Thoracic aorta (tissue), 2 donors: ENCODE measurements around the gene SAMD4A. TPM values are rescaled to one million over a fixed set of nuclear protein-coding genes. Genes with fewer than 3 reads are reported as not detected.

Experiments used
- ATAC-seq: fragments of 150-250 bp; one replicate; pipeline ENCODE4 v1.8.0; 2017; ENCODE audit warnings: low read depth; ENCODE audit not compliant: insufficient number of reproducible peaks, low FRiP score
- DNase-seq: peaks from one replicate; pipeline ENCODE4 v3.0.0-alpha.2; 2020; ENCODE audit warnings: low spot score
- H3K27ac ChIP-seq, 2 donors: fragments of 200-600 bp; sonication (generic); 1 replicate in 1 of 2; 2 replicates in 1 of 2; pipeline ENCODE4 v1.5.1; 2016; ENCODE audit warnings: mild to moderate bottlenecking in 2 of 2, moderate library complexity in 2 of 2
- H3K27me3 ChIP-seq: fragments of 200-600 bp; sonication (generic); replicated peaks from 2 replicates; pipeline ENCODE4 v1.6.0; 2016; ENCODE audit warnings: mild to moderate bottlenecking; ENCODE audit not compliant: insufficient read depth
- H3K36me3 ChIP-seq: fragments of 200-600 bp; sonication (generic); one replicate; pipeline ENCODE4 v1.5.1; 2016
- H3K4me1 ChIP-seq, 2 donors: fragments of 200-600 bp; sonication (generic); 1 replicate in 1 of 2; 2 replicates in 1 of 2; pipeline versions ENCODE4 v1.5.1 to v1.6.0; 2016; ENCODE audit warnings: low read depth in 2 of 2, mild to moderate bottlenecking in 1 of 2; ENCODE audit not compliant: control insufficient read depth in 1 of 2
- H3K4me3 ChIP-seq: fragments of 200-600 bp; sonication (generic); 2 replicates; pipeline ENCODE4 v1.5.1; 2016; ENCODE audit warnings: mild to moderate bottlenecking
- H3K9me3 ChIP-seq: fragments of 200-600 bp; sonication (generic); 2 replicates; pipeline ENCODE4 v1.5.1; 2016
- CTCF ChIP-seq: fragments of 200-600 bp; sonication (generic); IDR thresholded peaks from one replicate; pipeline ENCODE4 v1.5.1; 2019; ENCODE audit warnings: antibody characterized with exemption
- total RNA-seq, 2 donors: library from RNA; depleted of rRNA; stranded (reverse); fragments of >200 nt; gene quantifications; one replicate each; pipeline versions ENCODE4 v1.1.0 to v1.2.3, GENCODE V29; 2016

The SAMD4A gene
- total RNA-seq, 2 donors from 2014 or later, result 142 to 172 TPM

GRCh38 chr14:54582334-54582733, 15.4 kb downstream of the SAMD4A start:
- ATAC-seq, result no peak
- Histone ChIP-seq H3K27me3 (no peaks in the 10 kb centered on the region), H3K4me1 (peaks cover 3 to 50% of the 10 kb centered on the region in 2 donors), H3K9me3 (no peaks in the 10 kb centered on the region), H3K27ac (no peak overlapping the region), H3K36me3 (no peaks in the 10 kb centered on the region), H3K4me3 (no peak overlapping the region)
- DNase-seq, result no peak
- no peak for TF ChIP-seq CTCF

GRCh38 chr14:54584097-54584496, 17.2 kb downstream of the SAMD4A start:
- no peaks in the 10 kb centered on the region for H3K36me3 ChIP-seq

GRCh38 chr14:54585214-54585613, 18.3 kb downstream of the SAMD4A start:
- H3K27me3 ChIP-seq, result no peaks in the 10 kb centered on the region
- TF ChIP-seq CTCF, result no peak
- no peaks in the 10 kb centered on the region for H3K36me3 ChIP-seq
- no peaks in the 10 kb centered on the region for H3K9me3 ChIP-seq
- DNase-seq (no peak), ATAC-seq (no peak)
- H3K4me3 ChIP-seq, result no peak overlapping the region
- H3K27ac ChIP-seq, result no peak overlapping the region
- H3K4me1 ChIP-seq, result peaks cover 2 to 24% of the 10 kb centered on the region in 2 donors

More at GRCh38 chr14:54584097-54584496, 17.2 kb downstream of the SAMD4A start:
- ATAC-seq, result no peak
- no peak overlapping the region for H3K27ac ChIP-seq
- no peaks in the 10 kb centered on the region for H3K9me3 ChIP-seq
- no peaks in the 10 kb centered on the region for H3K27me3 ChIP-seq
- no peak overlapping the region for H3K4me3 ChIP-seq
- DNase-seq, result no peak
- H3K4me1 ChIP-seq, result peaks cover 0 to 34% of the 10 kb centered on the region in 2 donors
- TF ChIP-seq CTCF, result no peak

GRCh38 chr14:54589076-54589475, 22.1 kb downstream of the SAMD4A start:
- TF ChIP-seq CTCF, result no peak
- DNase-seq, result no peak
- H3K4me1 ChIP-seq, result peaks cover 8 to 33% of the 10 kb centered on the region in 2 donors
- H3K27me3 ChIP-seq, result no peaks in the 10 kb centered on the region
- no peak overlapping the region for H3K27ac ChIP-seq
- H3K36me3 ChIP-seq, result no peaks in the 10 kb centered on the region
- no peak overlapping the region for H3K4me3 ChIP-seq
- no peak for ATAC-seq
- H3K9me3 ChIP-seq, result no peaks in the 10 kb centered on the region

- ATAC-seq, result no peak
- H3K27me3 ChIP-seq, result no peaks in the 10 kb centered on the region
- no peak for TF ChIP-seq CTCF
Observed at GRCh38 chr14:54589843-54590242, 22.9 kb downstream of the SAMD4A start.

More at GRCh38 chr14:54589843-54590242, 22.9 kb downstream of the SAMD4A start:
- DNase-seq, result no peak
- Histone ChIP-seq H3K4me1 (peaks cover 14 to 32% of the 10 kb centered on the region in 2 donors), H3K4me3 (no peak overlapping the region), H3K36me3 (no peaks in the 10 kb centered on the region), H3K27ac (no peak overlapping the region), H3K9me3 (no peaks in the 10 kb centered on the region)
